Hepatocyte (in vitro differentiated cells): ENCODE data around the gene TRMT44.

Experiments
- EZH2 ChIP-seq: fragments of 200-600 bp; sonication (generic); IDR thresholded peaks from 2 replicates; pipeline ENCODE4 v1.6.1; 2016; ENCODE audit warnings: antibody characterized with exemption, mild to moderate bottlenecking, borderline replicate concordance
- EZH2phosphoT487 ChIP-seq: fragments of 200-600 bp; sonication (generic); IDR thresholded peaks from one replicate; pipeline ENCODE4 v1.6.1; 2018; ENCODE audit warnings: antibody characterized with exemption, mild to moderate bottlenecking, low read depth, moderate library complexity; ENCODE audit not compliant: unreplicated experiment, severe bottlenecking
- TF ChIP-seq, protein P1 (sequence below): fragments of 200-600 bp; sonication (generic); IDR thresholded peaks from 2 replicates; pipeline ENCODE4 v1.5.1; 2016; ENCODE audit warnings: antibody characterized with exemption, mild to moderate bottlenecking; ENCODE audit not compliant: poor library complexity

DNA sequence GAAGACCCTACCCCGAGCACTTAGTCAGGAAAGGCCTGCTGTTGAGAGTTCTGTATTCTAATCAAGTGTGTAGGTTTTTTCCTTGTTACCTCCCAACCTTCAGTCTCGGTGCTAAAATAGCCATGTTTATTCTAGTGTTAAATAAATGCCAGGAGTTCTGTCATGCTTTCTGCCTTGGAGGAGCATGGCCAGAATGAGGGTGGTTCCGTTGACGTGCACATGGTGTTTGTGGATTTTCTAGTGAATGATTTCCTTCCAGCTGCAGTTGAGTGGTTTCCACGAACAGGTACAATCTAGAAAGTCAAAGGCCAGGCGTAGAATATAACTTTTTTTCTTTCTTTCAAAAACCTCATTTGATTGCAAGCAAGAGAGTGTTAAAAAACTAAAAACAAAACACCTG is 21.0 kb downstream of the TRMT44 start:
- TF ChIP-seq, protein P1, sequence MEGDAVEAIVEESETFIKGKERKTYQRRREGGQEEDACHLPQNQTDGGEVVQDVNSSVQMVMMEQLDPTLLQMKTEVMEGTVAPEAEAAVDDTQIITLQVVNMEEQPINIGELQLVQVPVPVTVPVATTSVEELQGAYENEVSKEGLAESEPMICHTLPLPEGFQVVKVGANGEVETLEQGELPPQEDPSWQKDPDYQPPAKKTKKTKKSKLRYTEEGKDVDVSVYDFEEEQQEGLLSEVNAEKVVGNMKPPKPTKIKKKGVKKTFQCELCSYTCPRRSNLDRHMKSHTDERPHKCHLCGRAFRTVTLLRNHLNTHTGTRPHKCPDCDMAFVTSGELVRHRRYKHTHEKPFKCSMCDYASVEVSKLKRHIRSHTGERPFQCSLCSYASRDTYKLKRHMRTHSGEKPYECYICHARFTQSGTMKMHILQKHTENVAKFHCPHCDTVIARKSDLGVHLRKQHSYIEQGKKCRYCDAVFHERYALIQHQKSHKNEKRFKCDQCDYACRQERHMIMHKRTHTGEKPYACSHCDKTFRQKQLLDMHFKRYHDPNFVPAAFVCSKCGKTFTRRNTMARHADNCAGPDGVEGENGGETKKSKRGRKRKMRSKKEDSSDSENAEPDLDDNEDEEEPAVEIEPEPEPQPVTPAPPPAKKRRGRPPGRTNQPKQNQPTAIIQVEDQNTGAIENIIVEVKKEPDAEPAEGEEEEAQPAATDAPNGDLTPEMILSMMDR, result no peak
- no peak for TF ChIP-seq EZH2phosphoT487
- no peak for TF ChIP-seq EZH2
